ENCODE results near the gene RTF1.

- TF ChIP-seq EZH2 (IDR thresholded peaks at IDR 0.05), result no peak
- TF ChIP-seq POLR2AphosphoS5 (IDR thresholded peaks at IDR 0.05; ENCODE audit: borderline replicate concordance, low read depth, low read length), result no peak
These were observed 75.8 kb downstream of the RTF1 start for GRCh38 chr15:41492597-41493204.

All from SK-N-MC (cell line).